PC-3 (cell line): ENCODE data around the gene ETV6. TPM values are rescaled to one million over a fixed set of nuclear protein-coding genes. Genes with fewer than 3 reads are reported as not detected.

Experiments used
- ATAC-seq: fragments of 200-7000 bp; cut with Tn5 transposase; 2 replicates; pipeline ENCODE4 v1.9.1; 2020; ENCODE audit warnings: mild to moderate bottlenecking, moderate library complexity
- BruUV-seq: library from RNA; stranded (reverse); fragments of 400-500 nt; replicated peaks from 2 replicates; lab custom pipeline; 2021; lab: Mats Ljungman, UMichigan
- CTCF ChIA-PET: fragments of 300-600 bp; sonication (Branson Sonifier 250); formaldehyde crosslinking; loops from one replicate; lab custom pipeline; 2022; ENCODE audit warnings: antibody characterized with exemption; lab: Charles Lee
- POLR2A ChIA-PET: fragments of 300-600 bp; sonication (Branson Sonifier 250); formaldehyde crosslinking; loops from one replicate; lab custom pipeline; 2022; ENCODE audit warnings: antibody characterized with exemption; ENCODE audit not compliant: unreplicated experiment; lab: Charles Lee
- DNase-seq: peaks from one replicate; pipeline ENCODE4 v3.0.0-alpha.2; 2015
- H2AFZ ChIP-seq: fragments of 300-600 bp; sonication (generic); 2 replicates; pipeline ENCODE4 v1.6.0; 2016; ENCODE audit warnings: antibody characterized with exemption, low read length
- H3F3A ChIP-seq: fragments of 300-600 bp; sonication (generic); one replicate; pipeline ENCODE4 v1.6.0; 2017; ENCODE audit warnings: antibody characterized with exemption, low read length, control low read depth, mild to moderate bottlenecking; ENCODE audit not compliant: unreplicated experiment
- H3K27ac ChIP-seq: fragments of 300-600 bp; sonication (generic); 2 replicates; pipeline ENCODE4 v1.5.1; 2016; ENCODE audit warnings: mild to moderate bottlenecking, low read length
- H3K27me3 ChIP-seq: fragments of 300-600 bp; sonication (generic); 2 replicates; pipeline ENCODE4 v1.6.1; 2016; ENCODE audit warnings: low read length, mixed read lengths
- H3K36me3 ChIP-seq: fragments of 300-600 bp; sonication (generic); 2 replicates; pipeline ENCODE4 v1.6.1; 2016; ENCODE audit warnings: low read depth, mixed run types, low read length, mixed read lengths
- H3K4me1 ChIP-seq: fragments of 300-600 bp; sonication (generic); 2 replicates; pipeline ENCODE4 v1.5.1; 2016; ENCODE audit warnings: low read length; ENCODE audit not compliant: insufficient read depth
- H3K4me2 ChIP-seq: fragments of 300-600 bp; sonication (generic); 2 replicates; pipeline ENCODE4 v1.6.0; 2016; ENCODE audit warnings: low read length
- H3K4me3 ChIP-seq: fragments of 300-600 bp; sonication (generic); 2 replicates; pipeline ENCODE4 v1.5.1; 2016; ENCODE audit warnings: mild to moderate bottlenecking, low read length, mixed read lengths
- H3K79me2 ChIP-seq: fragments of 300-600 bp; sonication (generic); 2 replicates; pipeline ENCODE4 v1.6.1; 2017; ENCODE audit warnings: low read length, mixed read lengths
- H3K9ac ChIP-seq: fragments of 300-600 bp; sonication (generic); 2 replicates; pipeline ENCODE4 v1.6.0; 2016; ENCODE audit warnings: mild to moderate bottlenecking, low read length
- H3K9me2 ChIP-seq: fragments of 300-600 bp; sonication (generic); replicated peaks from 2 replicates; pipeline ENCODE4 v1.6.1; 2016; ENCODE audit warnings: mixed run types, low read length, mixed read lengths
- H3K9me3 ChIP-seq: fragments of 300-600 bp; sonication (generic); 2 replicates; pipeline ENCODE4 v1.6.1; 2016; ENCODE audit warnings: low read length, mixed read lengths
- H4K20me1 ChIP-seq: fragments of 300-600 bp; sonication (generic); 2 replicates; pipeline ENCODE4 v1.6.1; 2016; ENCODE audit warnings: low read length, mixed read lengths
- EZH2 ChIP-seq: fragments of 300-600 bp; sonication (generic); IDR thresholded peaks from one replicate; pipeline ENCODE4 v1.6.1; 2017; ENCODE audit warnings: antibody characterized with exemption, mild to moderate bottlenecking, low read length; ENCODE audit not compliant: unreplicated experiment
- EZH2phosphoT487 ChIP-seq: fragments of 300-600 bp; sonication (generic); IDR thresholded peaks from 2 replicates; pipeline ENCODE4 v1.6.1; 2018; ENCODE audit warnings: mild to moderate bottlenecking, antibody characterized with exemption, low read length, borderline replicate concordance
- intact Hi-C: fragments of 100-400 bp; cut with micrococcal nuclease; formaldehyde crosslinking; loops from 2 replicates; pipeline ENCODE4 v1.9.0; 2023
- total RNA-seq: library from RNA; depleted of rRNA; stranded (reverse); fragments of >200 nt; gene quantifications from 2 replicates; pipeline ENCODE4 v1.2.3, GENCODE V29; 2014
- TF ChIP-seq, protein P1 (sequence below): fragments of 300-600 bp; sonication (generic); conservative IDR thresholded peaks from 2 replicates; pipeline ENCODE4 v1.5.1; 2017; ENCODE audit warnings: antibody characterized with exemption, low read depth, mild to moderate bottlenecking, low read length

The ETV6 gene
- total RNA-seq, 1 experiment from 2014 or later: 5.0 TPM

DNA sequence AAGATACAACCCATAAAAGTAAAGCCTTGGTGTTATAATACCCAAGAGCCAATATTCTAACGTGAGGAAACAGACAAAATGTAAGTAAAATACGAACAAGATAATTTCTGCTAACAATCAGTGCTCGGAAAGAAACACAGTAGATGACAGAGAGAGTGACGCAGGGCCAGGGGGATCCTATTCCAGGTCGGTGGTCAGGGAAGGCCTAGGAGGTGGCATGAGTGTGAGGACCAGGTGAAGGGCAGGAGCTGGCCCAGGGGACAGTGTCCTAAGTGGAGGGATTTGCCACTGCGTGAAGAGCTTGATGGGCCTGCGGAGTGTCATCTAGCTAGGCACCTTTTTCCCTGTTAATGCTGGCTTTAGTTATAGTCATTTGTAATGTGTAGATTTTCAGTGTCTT is 35.3 kb downstream of the ETV6 start:
- ATAC-seq: no peak
- BruUV-seq: no TSS peak
- H3K27ac ChIP-seq: no peak overlapping the region
- no peak overlapping the region for H3K4me3 ChIP-seq
- H3K79me2 ChIP-seq: no peaks in the 10 kb centered on the region
- no peaks in the 10 kb centered on the region for H3F3A ChIP-seq
- CTCF ChIA-PET: no interaction called here
- no peak overlapping the region for H2AFZ ChIP-seq
- no peaks in the 10 kb centered on the region for H3K9me3 ChIP-seq
- intact Hi-C loops: no loop called here
- no peaks in the 10 kb centered on the region for H3K36me3 ChIP-seq
- no peaks in the 10 kb centered on the region for H3K27me3 ChIP-seq
- no peak overlapping the region for H3K9ac ChIP-seq
- H3K9me2 ChIP-seq: no peaks in the 10 kb centered on the region
- POLR2A ChIA-PET: no interaction called here
- no peaks in the 10 kb centered on the region for H4K20me1 ChIP-seq
- no peak for DNase-seq
- TF ChIP-seq, protein P1, sequence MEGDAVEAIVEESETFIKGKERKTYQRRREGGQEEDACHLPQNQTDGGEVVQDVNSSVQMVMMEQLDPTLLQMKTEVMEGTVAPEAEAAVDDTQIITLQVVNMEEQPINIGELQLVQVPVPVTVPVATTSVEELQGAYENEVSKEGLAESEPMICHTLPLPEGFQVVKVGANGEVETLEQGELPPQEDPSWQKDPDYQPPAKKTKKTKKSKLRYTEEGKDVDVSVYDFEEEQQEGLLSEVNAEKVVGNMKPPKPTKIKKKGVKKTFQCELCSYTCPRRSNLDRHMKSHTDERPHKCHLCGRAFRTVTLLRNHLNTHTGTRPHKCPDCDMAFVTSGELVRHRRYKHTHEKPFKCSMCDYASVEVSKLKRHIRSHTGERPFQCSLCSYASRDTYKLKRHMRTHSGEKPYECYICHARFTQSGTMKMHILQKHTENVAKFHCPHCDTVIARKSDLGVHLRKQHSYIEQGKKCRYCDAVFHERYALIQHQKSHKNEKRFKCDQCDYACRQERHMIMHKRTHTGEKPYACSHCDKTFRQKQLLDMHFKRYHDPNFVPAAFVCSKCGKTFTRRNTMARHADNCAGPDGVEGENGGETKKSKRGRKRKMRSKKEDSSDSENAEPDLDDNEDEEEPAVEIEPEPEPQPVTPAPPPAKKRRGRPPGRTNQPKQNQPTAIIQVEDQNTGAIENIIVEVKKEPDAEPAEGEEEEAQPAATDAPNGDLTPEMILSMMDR: no peak
- TF ChIP-seq EZH2 (no peak), EZH2phosphoT487 (no peak)
- H3K4me2 ChIP-seq: no peak overlapping the region
- H3K4me1 ChIP-seq: peaks cover 6% of the 10 kb centered on the region; the same call in 1 of the 2 replicates

DNA sequence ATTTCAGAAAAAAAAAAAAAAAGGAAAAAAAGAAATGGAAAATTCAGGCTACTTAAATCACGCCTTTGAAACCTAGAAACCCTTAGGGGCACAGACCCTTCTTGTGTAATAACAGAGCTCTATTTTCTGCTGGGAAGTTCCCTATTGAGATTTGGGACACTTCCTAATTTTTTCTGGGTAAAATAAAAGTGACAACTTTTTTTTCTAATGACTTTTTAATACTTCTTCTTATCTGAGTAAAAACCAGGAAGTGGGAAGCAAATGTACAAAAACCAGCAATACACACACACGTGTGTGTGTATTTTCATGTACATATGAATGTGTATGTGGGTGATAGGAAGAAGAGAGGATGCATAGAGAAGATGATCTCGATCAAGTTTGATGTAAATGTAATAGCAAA is 35.8 kb downstream of the ETV6 start:
- H3K27ac ChIP-seq: no peak overlapping the region
- H3K9ac ChIP-seq: no peak overlapping the region
- no peaks in the 10 kb centered on the region for H3F3A ChIP-seq
- H3K36me3 ChIP-seq: no peaks in the 10 kb centered on the region
- no peaks in the 10 kb centered on the region for H3K27me3 ChIP-seq
- no peak overlapping the region for H3K4me3 ChIP-seq
- no TSS peak for BruUV-seq
- ChIA-PET CTCF (interaction anchor here (0.7 kb wide), 1 partner anchor 17 kb away, joined by 6 read pairs; no protein-coding TSS in a partner anchor), POLR2A (no interaction called here)
- no peak overlapping the region for H3K4me2 ChIP-seq
- TF ChIP-seq EZH2phosphoT487 (no peak), EZH2 (no peak)
- TF ChIP-seq, protein P1: no peak
- no peak for DNase-seq
- H3K9me3 ChIP-seq: no peaks in the 10 kb centered on the region
- H3K79me2 ChIP-seq: no peaks in the 10 kb centered on the region
- no peak overlapping the region for H2AFZ ChIP-seq
- intact Hi-C loops: no loop called here
- H3K9me2 ChIP-seq: no peaks in the 10 kb centered on the region
- no peak for ATAC-seq
- peaks cover 6% of the 10 kb centered on the region; the same call in 1 of the 2 replicates for H3K4me1 ChIP-seq
- no peaks in the 10 kb centered on the region for H4K20me1 ChIP-seq

DNA sequence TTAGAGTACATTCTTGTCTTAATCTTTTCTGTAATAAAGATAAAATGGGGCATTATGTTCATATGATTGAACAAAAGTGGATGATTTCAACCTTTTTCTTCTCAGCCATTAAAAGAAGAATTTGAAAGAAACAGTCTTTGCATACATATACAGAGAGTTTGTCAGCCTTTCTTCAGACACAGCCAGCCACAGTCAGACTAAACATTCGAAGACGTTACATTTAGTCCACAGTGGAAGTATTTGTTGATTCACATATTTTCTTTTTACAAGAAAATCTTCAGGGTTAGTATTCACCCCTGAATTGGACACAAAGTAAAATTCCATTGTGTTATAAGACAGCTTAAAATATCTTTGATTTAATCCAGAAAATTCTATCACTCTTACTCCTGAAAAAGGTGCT is 36.2 kb downstream of the ETV6 start:
- no peaks in the 10 kb centered on the region for H3K9me2 ChIP-seq
- H2AFZ ChIP-seq: no peak overlapping the region
- ChIA-PET POLR2A (no interaction called here), CTCF (interaction anchor here (0.7 kb wide), 1 partner anchor 16 kb away, joined by 6 read pairs; no protein-coding TSS in a partner anchor)
- H3K4me2 ChIP-seq: no peak overlapping the region
- no TSS peak for BruUV-seq
- no peaks in the 10 kb centered on the region for H3K79me2 ChIP-seq
- no peak overlapping the region for H3K4me3 ChIP-seq
- H4K20me1 ChIP-seq: no peaks in the 10 kb centered on the region
- DNase-seq (no peak), ATAC-seq (no peak)
- intact Hi-C loops: no loop called here
- TF ChIP-seq EZH2 (no peak), EZH2phosphoT487 (no peak)
- TF ChIP-seq, protein P1: no peak
- H3K36me3 ChIP-seq: no peaks in the 10 kb centered on the region
- peaks cover 6% of the 10 kb centered on the region; the same call in 1 of the 2 replicates for H3K4me1 ChIP-seq
- no peak overlapping the region for H3K27ac ChIP-seq
- H3K9me3 ChIP-seq: no peaks in the 10 kb centered on the region
- no peaks in the 10 kb centered on the region for H3K27me3 ChIP-seq
- H3K9ac ChIP-seq: no peak overlapping the region
- H3F3A ChIP-seq: no peaks in the 10 kb centered on the region
